Breast epithelium (tissue), 4 donors: Measurements from ENCODE around the gene OPTN. TPM values are rescaled to one million over a fixed set of nuclear protein-coding genes. Genes with fewer than 3 reads are reported as not detected.

Experiments used
- DNase-seq, 2 donors: peaks; one replicate each; pipeline ENCODE4 v3.0.0-alpha.2; 2019; ENCODE audit warnings: low spot score in 2 of 2
- H3K27ac ChIP-seq, 2 donors: fragments of 200-600 bp; sonication (generic) in 1 of 2; one replicate each; pipeline ENCODE4 v1.5.1; 2016 to 2019; ENCODE audit warnings: mild to moderate bottlenecking in 1 of 2
- H3K27me3 ChIP-seq, 2 donors: fragments of 200-600 bp; sonication (generic) in 1 of 2; one replicate each; pipeline versions ENCODE4 v1.5.1 to v1.6.0; 2017 to 2019; ENCODE audit warnings: control low read depth in 1 of 2, mild to moderate bottlenecking in 1 of 2
- H3K36me3 ChIP-seq: fragments of 200-600 bp; one replicate; pipeline ENCODE4 v1.5.1; 2019
- H3K4me1 ChIP-seq, 2 donors: fragments of 200-600 bp; sonication (generic); one replicate each; pipeline ENCODE4 v1.5.1; 2016 to 2019; ENCODE audit warnings: control low read depth in 1 of 2
- H3K4me3 ChIP-seq, 3 donors: fragments of 200-600 bp; sonication (generic); 1 replicate in 2 of 3; 2 replicates in 1 of 3; pipeline ENCODE4 v1.5.1; 2016 to 2019; ENCODE audit warnings: mild to moderate bottlenecking in 3 of 3, moderate library complexity in 2 of 3
- H3K9me3 ChIP-seq, 2 donors: fragments of 200-600 bp; sonication (generic) in 1 of 2; one replicate each; pipeline ENCODE4 v1.5.1; 2016 to 2019; ENCODE audit warnings: control low read depth in 1 of 2
- CTCF ChIP-seq, 3 donors: fragments of 450-650 bp; IDR thresholded peaks; one replicate each; pipeline ENCODE4 v1.5.1; 2016 to 2017; ENCODE audit warnings: antibody characterized with exemption in 3 of 3, mild to moderate bottlenecking in 3 of 3, moderate library complexity in 3 of 3
- POLR2A ChIP-seq: fragments of 450-650 bp; IDR thresholded peaks from one replicate; pipeline ENCODE4 v1.6.1; 2016; ENCODE audit warnings: antibody characterized with exemption, mild to moderate bottlenecking, moderate library complexity
- POLR2AphosphoS5 ChIP-seq, 3 donors: sonication (generic); formaldehyde crosslinking; IDR thresholded peaks; one replicate each; pipeline ENCODE4 v1.6.1; 2017; ENCODE audit warnings: antibody characterized with exemption in 3 of 3
- intact Hi-C: fragments of 100-400 bp; cut with DNase I; formaldehyde crosslinking; loops from one replicate; pipeline ENCODE4 v1.15.1; 2023; ENCODE audit warnings: low total_unique reads
- total RNA-seq, 3 donors: library from RNA; depleted of rRNA; stranded (reverse); fragments of >200 nt; gene quantifications; one replicate each; pipeline ENCODE4 v1.1.0, GENCODE V29; 2016

Gene OPTN
- total RNA-seq, 3 donors from 2014 or later = 43.9 to 119 (median 49.2) TPM

GRCh38 chr10:13182424-13182823 lies 82.5 kb downstream of the OPTN start:
- Histone ChIP-seq H3K4me3 (no peak overlapping the region), H3K9me3 (no peaks in the 10 kb centered on the region), H3K36me3 (no peaks in the 10 kb centered on the region), H3K27ac (no peak overlapping the region), H3K27me3 (no peaks in the 10 kb centered on the region), H3K4me1 (no peaks in the 10 kb centered on the region)
- DNase-seq = no peak
- TF ChIP-seq POLR2AphosphoS5 (IDR thresholded peaks at IDR 0.05) (no peak), CTCF (IDR thresholded peaks at IDR 0.05) (no peak), POLR2A (no peak)
- intact Hi-C loops = no loop called here

- H3K36me3 ChIP-seq = no peaks in the 10 kb centered on the region
- H3K27ac ChIP-seq = peak overlapping the region in 1 of 2 donors; percentile 41
- no peak for DNase-seq
- no peaks in the 10 kb centered on the region for H3K4me1 ChIP-seq
- no peak overlapping the region for H3K4me3 ChIP-seq
- no peaks in the 10 kb centered on the region for H3K9me3 ChIP-seq
- intact Hi-C loops = no loop called here
- no peaks in the 10 kb centered on the region for H3K27me3 ChIP-seq
- TF ChIP-seq POLR2A (no peak), CTCF (IDR thresholded peaks at IDR 0.05) (no peak), POLR2AphosphoS5 (IDR thresholded peaks at IDR 0.05) (no peak)
These were observed 83.7 kb downstream of the OPTN start for GRCh38 chr10:13183625-13184024.

- intact Hi-C loops = no loop called here
- Histone ChIP-seq H3K27ac (peak overlapping the region in 1 of 2 donors; percentile 41), H3K27me3 (no peaks in the 10 kb centered on the region), H3K9me3 (no peaks in the 10 kb centered on the region), H3K4me3 (no peak overlapping the region), H3K36me3 (no peaks in the 10 kb centered on the region), H3K4me1 (no peaks in the 10 kb centered on the region)
- DNase-seq = no peak
- no peak for TF ChIP-seq POLR2A
- no peak for TF ChIP-seq POLR2AphosphoS5 (IDR thresholded peaks at IDR 0.05)
- no peak for TF ChIP-seq CTCF (IDR thresholded peaks at IDR 0.05)
These were observed 84.3 kb downstream of the OPTN start for GRCh38 chr10:13184276-13184675.

GRCh38 chr10:13184730-13185514 lies 85.0 kb downstream of the OPTN start:
- peak in 1 of 2 donors; percentile 62 for DNase-seq
- Histone ChIP-seq H3K4me3 (no peak overlapping the region), H3K36me3 (no peaks in the 10 kb centered on the region), H3K27me3 (no peaks in the 10 kb centered on the region), H3K4me1 (no peaks in the 10 kb centered on the region), H3K9me3 (no peaks in the 10 kb centered on the region), H3K27ac (peak overlapping the region in 1 of 2 donors; percentile 66)
- intact Hi-C loops = no loop called here
- no peak for TF ChIP-seq POLR2AphosphoS5 (IDR thresholded peaks at IDR 0.05)
- TF ChIP-seq CTCF (IDR thresholded peaks at IDR 0.05) = no peak
- no peak for TF ChIP-seq POLR2A

GRCh38 chr10:13187135-13187534 lies 87.2 kb downstream of the OPTN start:
- Histone ChIP-seq H3K4me3 (no peak overlapping the region), H3K36me3 (no peaks in the 10 kb centered on the region), H3K4me1 (no peaks in the 10 kb centered on the region), H3K9me3 (no peaks in the 10 kb centered on the region), H3K27me3 (no peaks in the 10 kb centered on the region), H3K27ac (no peak overlapping the region)
- TF ChIP-seq POLR2AphosphoS5 (IDR thresholded peaks at IDR 0.05) (no peak), CTCF (IDR thresholded peaks at IDR 0.05) (no peak), POLR2A (no peak)
- DNase-seq = no peak
- intact Hi-C loops = no loop called here

Other genes starting within 250 kb of the OPTN start
- gene CCDC3, start 98.5 kb upstream of the OPTN start, total RNA-seq = 10 to 100 TPM in 1 of 3 donors, 1 to 10 TPM in 2; 8.2 to 13.0 (median 9.8) TPM
- 1 to 10 TPM in 2 of 3 donors, under 1 TPM in 1; 0.15 to 2.0 (median 1.8) TPM for gene MCM10, start 61.4 kb downstream of the OPTN start, total RNA-seq
- gene UCMA, start 134.2 kb downstream of the OPTN start, total RNA-seq = not detected
- gene PHYH, start 199.9 kb downstream of the OPTN start, total RNA-seq = 10 to 100 TPM; 23.7 to 74.7 (median 26.9) TPM
- gene SEPHS1, start 248.1 kb downstream of the OPTN start, total RNA-seq = 10 to 100 TPM; 33.9 to 53.3 (median 43.6) TPM